Esophagus squamous epithelium (tissue), 5 donors: Measurements from ENCODE around the gene CMC2. TPM values are rescaled to one million over a fixed set of nuclear protein-coding genes. Genes with fewer than 3 reads are reported as not detected.

Source experiments
- DNase-seq: peaks from one replicate; lab custom pipeline; 2025; lab: John Stamatoyannopoulos, UW
- H3K27ac ChIP-seq, 4 donors: fragments of 200-600 bp; sonication (generic); one replicate each; pipeline ENCODE4 v1.5.1; 2016 to 2019; ENCODE audit warnings: mild to moderate bottlenecking in 1 of 4
- H3K27me3 ChIP-seq, 4 donors: fragments of 200-600 bp; sonication (generic); 1 replicate in 3 of 4; 2 replicates in 1 of 4; pipeline versions ENCODE4 v1.5.1 to v1.6.0; 2017 to 2021; ENCODE audit warnings: antibody characterized with exemption in 1 of 4
- H3K36me3 ChIP-seq, 3 donors: fragments of 200-600 bp; sonication (generic); one replicate each; pipeline ENCODE4 v1.5.1; 2016 to 2019
- H3K4me1 ChIP-seq, 3 donors: fragments of 200-600 bp; sonication (generic); one replicate each; pipeline ENCODE4 v1.5.1; 2017 to 2019
- H3K4me3 ChIP-seq, 4 donors: fragments of 200-600 bp; sonication (generic); 1 replicate in 3 of 4; 2 replicates in 1 of 4; pipeline ENCODE4 v1.5.1; 2016 to 2019; ENCODE audit warnings: mild to moderate bottlenecking in 2 of 4, moderate library complexity in 1 of 4
- H3K9me3 ChIP-seq, 3 donors: fragments of 200-600 bp; sonication (generic); one replicate each; pipeline ENCODE4 v1.5.1; 2016 to 2019
- CTCF ChIP-seq, 6 experiments: fragments of 450-650 bp in 4 of 6; fragments of 200-600 bp in 2 of 6; sonication (generic) in 2 of 6; IDR thresholded peaks; one replicate each; pipeline ENCODE4 v1.5.1; 2016 to 2019; ENCODE audit warnings: antibody characterized with exemption in 6 of 6, mild to moderate bottlenecking in 4 of 6, moderate library complexity in 4 of 6
- POLR2A ChIP-seq, 4 donors: fragments of 450-650 bp; IDR thresholded peaks; one replicate each; pipeline ENCODE4 v1.6.1; 2017; ENCODE audit warnings: antibody characterized with exemption in 4 of 4, mild to moderate bottlenecking in 4 of 4, moderate library complexity in 3 of 4
- WGBS, 2 donors: methylation state at CpG; one replicate each; pipeline ENCODE4 v1.1.5; 2018; 5-methylcytosine and 5-hydroxymethylcytosine counted together
- intact Hi-C: fragments of 100-400 bp; cut with DNase I; formaldehyde crosslinking; loops from one replicate; pipeline ENCODE4 v1.15.0; 2022
- total RNA-seq, 4 donors: library from RNA; depleted of rRNA; stranded (reverse); fragments of >200 nt; gene quantifications; one replicate each; pipeline ENCODE4 v1.1.0, GENCODE V29; 2016
- donor health status: DM: yes; HTN: yes; CAD: no.

CMC2 gene
- 10 to 100 TPM in 3 of 4 donors, 1 to 10 TPM in 1; 7.4 to 41.2 (median 24.4) TPM for total RNA-seq

- Histone ChIP-seq H3K9me3 (no peaks in the 10 kb centered on the region), H3K4me1 (peaks cover 0 to 40% (median 26%) of the 10 kb centered on the region in 3 donors), H3K27ac (peak within 1 kb of the TSS; percentile 97 to 100 (median 99)), H3K27me3 (no peaks in the 10 kb centered on the region), H3K4me3 (peak within 1 kb of the TSS; percentile 81 to 84 (median 83)), H3K36me3 (peaks cover 0 to 2% (median 0%) of the 10 kb centered on the region in 3 donors)
- TF ChIP-seq POLR2A (IDR thresholded peaks at IDR 0.05) (peak in 2 of 4 donors; percentile 74 to 96), CTCF (IDR thresholded peaks at IDR 0.05) (peak in 3 of 6 experiments; percentile 13 to 34 (median 24))
- DNase-seq, result peak; percentile 95
- 0 to 1% methylated on average over 15 to 24 of the region's 75 CpGs for WGBS, 2 donors
- intact Hi-C loops, result loop anchor here (10.0 kb wide), 1 partner anchor 728 kb away; no protein-coding TSS in a partner anchor
Observed at GRCh38 chr16:81006813-81007695, at the start of gene CMC2, which contains the start of gene CENPN. Gene CMC2, minus strand, starts transcription at chr16:81006885. Its CDS starts 9,491 bp downstream, at chr16:80997394. Gene CENPN, plus strand, starts transcription at chr16:81007214. Its CDS starts 4,726 bp downstream, at chr16:81011940.

GRCh38 chr16:81053761-81054160, 47.1 kb upstream of the CMC2 start:
- Histone ChIP-seq H3K4me3 (no peak overlapping the region), H3K9me3 (peaks cover 0 to 16% (median 3%) of the 10 kb centered on the region in 3 donors), H3K4me1 (no peaks in the 10 kb centered on the region), H3K27ac (no peak overlapping the region), H3K27me3 (no peaks in the 10 kb centered on the region), H3K36me3 (no peaks in the 10 kb centered on the region)
- DNase-seq, result no peak
- no peak for TF ChIP-seq POLR2A (IDR thresholded peaks at IDR 0.05)
- no peak for TF ChIP-seq CTCF (IDR thresholded peaks at IDR 0.05)
- intact Hi-C loops, result no loop called here
- WGBS, 2 donors, result 81 to 85% methylated on average over 11 of the region's 11 CpGs

- no peak for DNase-seq
- Histone ChIP-seq H3K27ac (no peak overlapping the region), H3K4me3 (no peak overlapping the region), H3K4me1 (peaks cover 0 to 17% (median 8%) of the 10 kb centered on the region in 3 donors), H3K9me3 (peaks cover 0 to under 1% (median 0%) of the 10 kb centered on the region in 3 donors), H3K36me3 (peaks cover 0 to 81% (median 25%) of the 10 kb centered on the region in 3 donors), H3K27me3 (no peaks in the 10 kb centered on the region)
- intact Hi-C loops, result no loop called here
- TF ChIP-seq POLR2A (IDR thresholded peaks at IDR 0.05), result no peak
- TF ChIP-seq CTCF (IDR thresholded peaks at IDR 0.05), result no peak
- 83 to 93% methylated on average over 2 of the region's 2 CpGs for WGBS, 2 donors
Observed at GRCh38 chr16:81042821-81043220, 36.1 kb upstream of the CMC2 start.

GRCh38 chr16:81041696-81042095, 35.0 kb upstream of the CMC2 start:
- Histone ChIP-seq H3K27ac (no peak overlapping the region), H3K4me1 (peaks cover 0 to 28% (median 16%) of the 10 kb centered on the region in 3 donors), H3K27me3 (no peaks in the 10 kb centered on the region), H3K4me3 (no peak overlapping the region), H3K9me3 (no peaks in the 10 kb centered on the region), H3K36me3 (peaks cover 0 to 84% (median 25%) of the 10 kb centered on the region in 3 donors)
- TF ChIP-seq POLR2A (IDR thresholded peaks at IDR 0.05), result no peak
- no peak for TF ChIP-seq CTCF (IDR thresholded peaks at IDR 0.05)
- DNase-seq, result no peak
- 89 to 93% methylated on average over 4 of the region's 4 CpGs for WGBS, 2 donors
- intact Hi-C loops, result no loop called here

- H3K27ac ChIP-seq, result no peak overlapping the region
- no peaks in the 10 kb centered on the region for H3K9me3 ChIP-seq
- peaks cover 0 to 80% (median 25%) of the 10 kb centered on the region in 3 donors for H3K36me3 ChIP-seq
- WGBS, 2 donors, result 86 to 92% methylated on average over 5 of the region's 5 CpGs
- DNase-seq, result no peak
- TF ChIP-seq CTCF (IDR thresholded peaks at IDR 0.05) (no peak), POLR2A (IDR thresholded peaks at IDR 0.05) (no peak)
- no peak overlapping the region for H3K4me3 ChIP-seq
- H3K4me1 ChIP-seq, result peaks cover 0 to 32% (median 16%) of the 10 kb centered on the region in 3 donors
- intact Hi-C loops, result no loop called here
- H3K27me3 ChIP-seq, result no peaks in the 10 kb centered on the region
Observed at GRCh38 chr16:81040842-81041241, 34.2 kb upstream of the CMC2 start.
